Measurements from ENCODE around the gene FNDC10.
A peak's percentile ranks its signal among the peaks of the same experiment; 100 is the strongest.

Gene FNDC10

DNA sequence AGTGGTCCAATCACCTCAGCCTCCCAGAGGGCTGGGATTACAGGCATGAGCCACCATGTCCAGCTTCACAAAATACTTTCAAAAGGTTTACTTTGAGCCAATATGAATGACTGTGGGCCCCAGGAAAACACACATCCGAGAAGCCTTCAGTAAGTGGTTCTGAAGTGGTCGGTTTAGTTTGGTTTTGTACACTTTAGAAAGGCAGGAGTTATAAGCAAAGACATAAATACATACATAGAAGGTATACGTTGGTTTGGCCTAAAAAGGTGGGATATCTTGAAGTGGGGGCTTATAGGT lies 12.1 kb upstream of the FNDC10 start:
- peaks cover 30% of the 10 kb centered on the region for H3K4me1 Mint-ChIP-seq (ENCODE audit: low read depth)
- H3K27ac Mint-ChIP-seq, result peak overlapping the region; percentile 34
- H3K4me3 Mint-ChIP-seq, result no peak overlapping the region
- no peaks in the 10 kb centered on the region for H3K27me3 Mint-ChIP-seq
- no peaks in the 10 kb centered on the region for H3K9me3 Mint-ChIP-seq (ENCODE audit: low read depth)
- H3K36me3 Mint-ChIP-seq, result no peaks in the 10 kb centered on the region

GRCh38 chr1:1610796-1611195 lies 10.9 kb upstream of the FNDC10 start:
- H3K27me3 Mint-ChIP-seq, result no peaks in the 10 kb centered on the region
- no peaks in the 10 kb centered on the region for H3K9me3 Mint-ChIP-seq (ENCODE audit: low read depth)
- H3K36me3 Mint-ChIP-seq, result no peaks in the 10 kb centered on the region
- H3K4me3 Mint-ChIP-seq, result no peak overlapping the region
- peak overlapping the region; percentile 46 for H3K27ac Mint-ChIP-seq
- H3K4me1 Mint-ChIP-seq (ENCODE audit: low read depth), result peaks cover 33% of the 10 kb centered on the region

DNA sequence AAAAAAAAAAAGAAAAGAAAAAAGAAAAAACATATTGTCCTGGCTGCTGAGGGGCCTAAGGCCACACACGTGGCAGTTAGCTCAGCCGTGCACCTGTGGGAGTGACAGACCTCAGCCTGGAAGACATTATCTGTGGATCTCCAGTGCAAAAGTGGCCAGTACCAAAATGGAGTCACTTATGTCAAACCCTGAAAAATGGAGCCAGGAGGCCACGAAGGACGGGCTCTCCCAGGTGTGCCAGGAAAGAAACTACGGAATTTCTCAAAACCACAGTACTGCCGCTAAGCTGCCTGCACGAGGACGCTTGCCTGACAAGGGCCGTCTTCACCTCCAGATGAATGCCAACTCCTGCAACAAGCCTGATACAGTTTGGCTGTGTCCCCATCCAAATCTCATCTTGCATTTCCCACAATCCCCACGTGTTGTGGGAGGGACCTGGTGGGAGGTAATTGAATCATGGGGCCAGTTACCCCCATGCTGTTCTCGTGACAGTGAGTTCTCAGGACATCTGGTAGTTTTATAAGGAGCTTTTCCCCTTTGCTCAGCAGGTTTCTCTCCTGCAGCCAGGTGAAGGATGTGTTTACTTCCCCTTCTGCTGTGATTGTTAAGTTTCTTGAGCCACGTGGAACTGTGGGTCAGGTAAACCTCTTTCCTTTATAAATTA lies 10.0 kb upstream of the FNDC10 start:
- Mint-ChIP-seq H3K9me3 (ENCODE audit: low read depth) (no peaks in the 10 kb centered on the region), H3K4me3 (no peak overlapping the region), H3K4me1 (ENCODE audit: low read depth) (peaks cover 31% of the 10 kb centered on the region), H3K36me3 (no peaks in the 10 kb centered on the region), H3K27ac (no peak overlapping the region), H3K27me3 (no peaks in the 10 kb centered on the region)

- Mint-ChIP-seq H3K4me1 (ENCODE audit: low read depth) (peaks cover 13% of the 10 kb centered on the region), H3K4me3 (no peak overlapping the region), H3K27me3 (no peaks in the 10 kb centered on the region), H3K36me3 (no peaks in the 10 kb centered on the region), H3K27ac (no peak overlapping the region), H3K9me3 (ENCODE audit: low read depth) (no peaks in the 10 kb centered on the region)
Measured at GRCh38 chr1:1606232-1606631, 6.3 kb upstream of the FNDC10 start.

GRCh38 chr1:1605724-1606123 lies 5.8 kb upstream of the FNDC10 start:
- H3K36me3 Mint-ChIP-seq, result no peaks in the 10 kb centered on the region
- no peak overlapping the region for H3K4me3 Mint-ChIP-seq
- peaks cover 11% of the 10 kb centered on the region for H3K4me1 Mint-ChIP-seq (ENCODE audit: low read depth)
- no peaks in the 10 kb centered on the region for H3K27me3 Mint-ChIP-seq
- H3K27ac Mint-ChIP-seq, result no peak overlapping the region
- H3K9me3 Mint-ChIP-seq (ENCODE audit: low read depth), result no peaks in the 10 kb centered on the region

GRCh38 chr1:1605034-1605591 lies 5.2 kb upstream of the FNDC10 start:
- Mint-ChIP-seq H3K27ac (peak overlapping the region; percentile 16), H3K9me3 (ENCODE audit: low read depth) (no peaks in the 10 kb centered on the region), H3K36me3 (no peaks in the 10 kb centered on the region), H3K4me3 (no peak overlapping the region), H3K4me1 (ENCODE audit: low read depth) (peaks cover 11% of the 10 kb centered on the region), H3K27me3 (no peaks in the 10 kb centered on the region)

- Mint-ChIP-seq H3K4me3 (no peak overlapping the region), H3K27me3 (no peaks in the 10 kb centered on the region), H3K27ac (no peak overlapping the region), H3K4me1 (ENCODE audit: low read depth) (peaks cover 11% of the 10 kb centered on the region), H3K9me3 (ENCODE audit: low read depth) (no peaks in the 10 kb centered on the region), H3K36me3 (no peaks in the 10 kb centered on the region)
Measured at GRCh38 chr1:1604374-1605033, 4.6 kb upstream of the FNDC10 start.

- no peaks in the 10 kb centered on the region for H3K27me3 Mint-ChIP-seq
- no peaks in the 10 kb centered on the region for H3K9me3 Mint-ChIP-seq (ENCODE audit: low read depth)
- no peaks in the 10 kb centered on the region for H3K36me3 Mint-ChIP-seq
- H3K4me3 Mint-ChIP-seq, result no peak overlapping the region
- no peak overlapping the region for H3K27ac Mint-ChIP-seq
- peaks cover 14% of the 10 kb centered on the region for H3K4me1 Mint-ChIP-seq (ENCODE audit: low read depth)
Measured at GRCh38 chr1:1603671-1604373, 3.9 kb upstream of the FNDC10 start.

DNA sequence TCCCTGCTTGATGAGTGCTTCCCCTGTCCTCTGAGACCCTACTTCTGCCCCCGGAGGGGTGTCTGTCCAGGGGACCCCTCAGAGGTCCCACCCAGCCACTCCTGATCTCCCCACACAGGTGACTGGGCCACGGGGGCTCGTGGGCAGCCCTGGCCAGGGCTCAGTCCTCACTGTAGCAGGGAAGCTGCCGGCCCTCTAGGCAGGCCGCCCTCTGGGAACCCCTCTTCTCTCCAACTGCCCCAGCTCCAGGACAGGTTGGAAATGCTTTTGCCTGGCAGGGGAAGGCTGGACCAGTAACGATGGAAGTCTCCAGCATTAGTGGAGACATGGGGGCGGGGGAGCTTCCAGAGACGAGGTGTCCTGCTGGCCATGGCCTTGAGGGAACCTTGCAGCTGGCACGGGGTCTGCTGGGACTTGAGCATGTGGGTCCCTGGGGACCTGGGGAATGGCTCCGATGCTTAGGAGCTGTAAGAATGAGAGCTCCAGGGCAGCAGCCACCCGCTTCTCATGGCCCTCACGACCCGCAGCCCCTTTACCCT lies 3.1 kb upstream of the FNDC10 start:
- H3K4me1 Mint-ChIP-seq (ENCODE audit: low read depth), result peaks cover 16% of the 10 kb centered on the region
- no peaks in the 10 kb centered on the region for H3K27me3 Mint-ChIP-seq
- H3K9me3 Mint-ChIP-seq (ENCODE audit: low read depth), result no peaks in the 10 kb centered on the region
- H3K27ac Mint-ChIP-seq, result no peak overlapping the region
- H3K4me3 Mint-ChIP-seq, result no peak overlapping the region
- H3K36me3 Mint-ChIP-seq, result no peaks in the 10 kb centered on the region

- peaks cover 16% of the 10 kb centered on the region for H3K4me1 Mint-ChIP-seq (ENCODE audit: low read depth)
- no peak overlapping the region for H3K4me3 Mint-ChIP-seq
- H3K9me3 Mint-ChIP-seq (ENCODE audit: low read depth), result no peaks in the 10 kb centered on the region
- H3K27me3 Mint-ChIP-seq, result no peaks in the 10 kb centered on the region
- H3K36me3 Mint-ChIP-seq, result no peaks in the 10 kb centered on the region
- H3K27ac Mint-ChIP-seq, result no peak overlapping the region
Measured at GRCh38 chr1:1602304-1602967, 2.5 kb upstream of the FNDC10 start.

DNA sequence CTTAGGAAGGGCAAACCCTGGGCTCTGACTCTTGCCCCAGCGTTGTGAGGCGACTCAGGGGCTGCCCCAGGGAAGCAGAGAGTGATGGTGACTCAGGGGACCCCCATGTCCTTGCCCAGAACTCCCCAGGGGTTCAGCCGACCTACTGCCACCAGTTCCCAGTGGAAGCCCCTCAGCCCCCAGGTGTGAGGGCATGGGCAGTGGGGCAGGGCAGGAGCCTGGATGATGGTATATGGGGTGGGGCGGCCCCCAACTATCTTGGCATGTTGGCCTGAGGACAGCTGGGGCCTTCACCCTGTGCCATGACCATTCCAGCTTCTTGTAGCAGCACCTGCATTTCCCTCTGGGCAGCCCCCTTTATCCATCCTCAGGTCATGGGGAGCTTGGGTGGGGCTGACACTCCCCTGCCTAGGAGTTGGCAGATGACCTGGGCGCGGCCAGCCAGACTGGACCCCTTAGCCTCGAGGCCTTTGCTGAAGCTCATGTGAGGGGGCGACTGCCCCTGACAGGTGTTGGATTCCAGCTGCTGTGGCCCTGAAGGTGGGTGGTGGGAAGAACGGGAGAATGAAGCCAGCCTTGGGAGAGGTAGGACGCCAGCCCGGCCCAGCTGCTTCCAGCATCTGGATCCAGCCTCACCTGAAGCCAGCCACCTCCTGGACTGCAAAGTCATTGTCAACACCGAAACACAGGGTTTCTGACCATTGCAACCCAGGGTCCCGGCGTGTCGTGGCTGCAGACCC lies 1.8 kb upstream of the FNDC10 start:
- Mint-ChIP-seq H3K27me3 (no peaks in the 10 kb centered on the region), H3K4me1 (ENCODE audit: low read depth) (peaks cover 10% of the 10 kb centered on the region), H3K36me3 (no peaks in the 10 kb centered on the region), H3K27ac (no peak overlapping the region), H3K4me3 (no peak overlapping the region), H3K9me3 (ENCODE audit: low read depth) (no peaks in the 10 kb centered on the region)

DNA sequence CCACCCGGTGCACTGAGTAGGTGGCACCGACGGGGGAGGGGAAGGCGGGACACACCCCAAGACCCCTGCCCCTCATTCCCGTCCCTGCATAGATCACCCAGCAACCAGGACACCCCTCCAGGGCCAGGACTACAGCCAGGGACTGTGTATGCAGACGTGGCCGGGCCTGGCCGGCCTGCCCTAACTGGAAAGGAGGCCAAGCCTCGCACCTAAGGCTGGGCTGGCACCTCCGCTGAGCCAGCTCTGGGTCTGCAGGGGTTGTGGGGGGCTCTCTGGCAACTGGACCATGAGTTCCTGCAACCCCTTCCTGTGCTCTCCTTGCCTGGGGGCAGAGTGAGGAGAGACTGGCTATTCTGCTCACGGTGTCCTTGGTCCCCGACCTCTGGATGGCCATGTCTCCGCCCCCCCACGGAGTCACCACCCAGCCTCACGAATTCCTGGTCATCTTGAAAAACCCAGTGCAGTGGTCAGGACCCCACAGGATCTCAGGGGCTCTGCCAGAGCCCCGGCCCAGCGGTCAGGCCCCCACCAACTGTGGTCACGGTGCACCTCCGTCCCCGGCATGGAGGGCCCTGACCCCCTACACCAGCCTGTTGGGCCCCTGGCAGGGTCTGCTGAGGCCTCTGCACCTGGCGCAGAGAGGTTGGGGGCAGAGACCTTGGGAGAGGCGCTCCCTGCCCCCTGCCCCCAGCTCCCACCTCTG lies 1.1 kb upstream of the FNDC10 start:
- H3K9me3 Mint-ChIP-seq (ENCODE audit: low read depth), result no peaks in the 10 kb centered on the region
- H3K36me3 Mint-ChIP-seq, result no peaks in the 10 kb centered on the region
- H3K4me3 Mint-ChIP-seq, result peak overlapping the region; percentile 58
- no peak overlapping the region for H3K27ac Mint-ChIP-seq
- peaks cover 8% of the 10 kb centered on the region for H3K4me1 Mint-ChIP-seq (ENCODE audit: low read depth)
- no peaks in the 10 kb centered on the region for H3K27me3 Mint-ChIP-seq

DNA sequence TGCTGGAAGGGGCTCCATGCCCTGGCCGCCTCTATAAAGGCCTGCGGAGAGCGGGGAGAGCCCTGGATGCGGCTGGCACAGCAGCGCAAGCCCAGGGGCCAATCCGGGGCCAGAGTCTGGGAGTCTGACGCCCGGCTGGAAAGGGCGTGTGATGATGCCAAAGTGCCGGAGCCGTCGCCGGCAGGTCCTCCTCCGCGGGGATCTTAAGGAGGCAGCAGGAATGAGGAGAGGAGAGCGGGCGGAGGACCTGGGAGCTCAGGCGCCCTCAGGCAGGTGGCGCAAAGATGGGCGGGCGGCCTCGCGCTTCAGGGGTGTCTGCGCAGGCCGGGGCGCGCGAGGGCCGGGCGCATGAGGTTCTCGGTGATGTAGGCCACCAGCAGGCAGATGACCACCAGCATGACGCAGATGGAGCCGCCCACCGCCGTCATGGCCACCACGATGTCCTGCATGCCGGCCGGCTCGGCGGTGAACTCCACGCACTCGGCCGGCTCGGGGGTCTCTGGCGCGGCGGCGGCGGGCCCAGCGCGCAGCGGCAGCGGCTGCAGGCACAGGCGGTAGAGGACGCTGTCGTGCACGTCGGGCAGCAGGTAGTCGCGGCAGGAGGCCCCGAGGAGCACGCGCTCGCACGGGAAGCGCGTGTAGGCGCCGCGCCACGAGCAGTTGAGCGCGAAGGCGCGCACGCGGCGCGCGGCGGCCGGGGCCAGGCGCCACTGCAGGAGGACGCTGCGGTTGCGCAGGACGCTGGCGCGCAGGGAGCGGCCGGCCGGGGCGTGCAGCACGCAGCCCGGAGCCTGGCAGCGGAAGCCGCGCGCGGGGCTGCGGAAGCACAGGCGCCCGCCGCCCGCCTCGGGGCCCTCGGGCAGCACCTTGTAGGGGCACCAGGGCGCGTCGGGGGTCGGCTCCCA lies 653 bp downstream of the FNDC10 start:
- no peaks in the 10 kb centered on the region for H3K27me3 Mint-ChIP-seq
- H3K9me3 Mint-ChIP-seq (ENCODE audit: low read depth), result no peaks in the 10 kb centered on the region
- peak overlapping the region; percentile 54 for H3K27ac Mint-ChIP-seq
- H3K4me1 Mint-ChIP-seq (ENCODE audit: low read depth), result peaks cover 8% of the 10 kb centered on the region
- H3K4me3 Mint-ChIP-seq, result peak overlapping the region; percentile 66
- no peaks in the 10 kb centered on the region for H3K36me3 Mint-ChIP-seq

Measured in activated naive CD8-positive, alpha-beta T cell (primary cell).